GM11168 (cell line): ENCODE results near the gene LHFPL2.

Source experiments
- in situ Hi-C: fragments of 300-500 bp; cut with MboI; formaldehyde crosslinking; loops from one replicate; pipeline ENCODE4 v1.12.0; 2022; ENCODE audit warnings: low sequenced_read_pairs; ENCODE audit not compliant: unreplicated experiment

LHFPL2 gene

DNA sequence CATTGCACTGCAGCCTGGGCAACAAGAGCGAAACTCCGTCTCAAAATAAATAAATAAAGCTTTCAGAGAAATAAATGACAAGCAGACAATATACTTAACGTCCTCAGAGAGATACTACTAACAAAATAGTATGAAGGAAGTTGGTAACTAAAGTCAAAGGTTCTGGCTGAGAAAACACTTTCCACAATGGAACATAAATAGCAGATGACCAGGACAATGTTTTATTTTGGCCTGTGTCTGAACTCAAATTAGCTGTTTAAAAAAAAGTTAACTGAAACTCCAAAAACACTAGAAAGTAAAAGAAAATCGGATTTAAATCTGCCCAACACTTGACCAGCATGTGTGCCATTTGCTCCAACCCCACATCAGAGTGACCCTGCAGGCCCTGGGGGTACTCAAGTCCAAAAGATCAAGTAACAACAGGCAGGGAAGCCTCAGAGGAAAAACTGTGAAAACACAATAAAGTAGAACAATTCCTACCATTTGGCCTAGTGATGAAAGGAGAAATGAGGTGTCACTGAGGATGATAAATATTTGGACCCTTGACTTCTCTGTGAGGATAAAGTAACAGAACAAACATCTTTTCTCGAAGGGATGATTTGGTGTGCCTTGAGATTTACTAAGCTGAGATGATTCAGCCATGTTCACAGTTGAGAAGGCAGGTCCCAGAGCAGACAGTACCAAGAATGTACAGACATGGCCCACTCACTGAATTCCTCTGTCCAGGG is 47.7 kb downstream of the LHFPL2 start:
- in situ Hi-C loops, result no loop called here

GRCh38 chr5:78598973-78599372 is 49.6 kb downstream of the LHFPL2 start:
- in situ Hi-C loops, result no loop called here

- in situ Hi-C loops, result no loop called here
Observed at GRCh38 chr5:78597974-78598371, 50.6 kb downstream of the LHFPL2 start.

GRCh38 chr5:78597068-78597973 is 51.3 kb downstream of the LHFPL2 start:
- in situ Hi-C loops, result no loop called here

DNA sequence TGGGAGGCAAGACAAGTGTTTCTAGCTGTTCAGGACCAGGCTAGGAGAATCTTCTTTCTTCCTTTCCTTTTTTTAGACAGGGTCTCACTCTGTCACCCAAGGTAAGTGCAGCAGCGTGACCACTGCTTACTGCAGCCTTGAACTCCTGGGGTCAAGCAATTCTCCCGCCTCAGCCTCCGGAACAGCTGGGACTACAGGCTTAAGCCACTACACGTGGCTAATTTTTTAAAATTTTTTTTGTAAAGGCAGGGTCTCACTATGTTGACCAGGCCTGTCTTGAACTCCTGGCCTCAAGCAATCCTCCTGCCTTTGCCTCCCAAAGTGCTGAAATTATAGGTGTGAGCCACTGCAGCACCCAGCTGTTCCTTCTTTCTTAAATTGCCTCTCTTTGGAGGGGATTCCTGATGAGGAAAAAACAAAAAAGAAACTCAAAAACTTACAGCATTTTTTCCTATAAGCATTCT is 53.1 kb downstream of the LHFPL2 start:
- in situ Hi-C loops, result no loop called here

- in situ Hi-C loops, result no loop called here
Observed at GRCh38 chr5:78594610-78595457, 53.7 kb downstream of the LHFPL2 start.

GRCh38 chr5:78594021-78594420 is 54.6 kb downstream of the LHFPL2 start:
- in situ Hi-C loops, result no loop called here

- in situ Hi-C loops, result no loop called here
Observed at GRCh38 chr5:78593465-78593864, 55.1 kb downstream of the LHFPL2 start.

DNA sequence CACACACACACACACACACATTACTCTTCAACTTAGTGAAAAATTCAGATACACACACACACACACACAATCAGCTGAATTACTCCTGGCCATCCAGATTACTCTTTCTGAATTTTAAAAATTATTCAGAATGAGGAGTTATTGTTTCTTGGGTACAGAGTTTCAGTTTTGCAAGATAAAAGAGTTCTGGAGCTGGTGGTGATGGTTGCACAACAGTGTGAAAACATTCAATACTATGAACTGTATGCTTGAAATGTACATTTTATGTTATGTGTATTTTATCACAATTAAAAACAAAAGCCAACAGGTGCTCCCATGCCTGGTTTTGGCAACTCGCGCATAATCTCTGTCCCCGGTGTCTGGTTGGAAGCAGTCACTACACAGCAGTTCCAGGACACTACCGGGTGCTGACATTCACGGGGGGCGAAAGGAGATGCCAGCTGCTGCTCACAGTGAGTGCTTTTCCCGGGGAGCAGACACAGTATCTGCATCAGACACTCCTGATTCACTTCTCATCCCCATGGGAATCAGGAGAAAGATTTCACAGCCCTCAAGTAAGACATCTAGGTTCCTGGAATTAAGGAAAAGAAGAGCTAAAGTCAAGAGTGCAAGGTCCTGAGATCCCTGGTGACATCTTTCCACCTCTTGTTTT is 55.7 kb downstream of the LHFPL2 start:
- in situ Hi-C loops, result no loop called here

- in situ Hi-C loops, result no loop called here
Observed at GRCh38 chr5:78591972-78592700, 56.4 kb downstream of the LHFPL2 start.

GRCh38 chr5:78591138-78591612 is 57.4 kb downstream of the LHFPL2 start:
- in situ Hi-C loops, result no loop called here

GRCh38 chr5:78589923-78590322 is 58.6 kb downstream of the LHFPL2 start:
- in situ Hi-C loops, result no loop called here

GRCh38 chr5:78588507-78588906 is 60.1 kb downstream of the LHFPL2 start:
- in situ Hi-C loops, result no loop called here

DNA sequence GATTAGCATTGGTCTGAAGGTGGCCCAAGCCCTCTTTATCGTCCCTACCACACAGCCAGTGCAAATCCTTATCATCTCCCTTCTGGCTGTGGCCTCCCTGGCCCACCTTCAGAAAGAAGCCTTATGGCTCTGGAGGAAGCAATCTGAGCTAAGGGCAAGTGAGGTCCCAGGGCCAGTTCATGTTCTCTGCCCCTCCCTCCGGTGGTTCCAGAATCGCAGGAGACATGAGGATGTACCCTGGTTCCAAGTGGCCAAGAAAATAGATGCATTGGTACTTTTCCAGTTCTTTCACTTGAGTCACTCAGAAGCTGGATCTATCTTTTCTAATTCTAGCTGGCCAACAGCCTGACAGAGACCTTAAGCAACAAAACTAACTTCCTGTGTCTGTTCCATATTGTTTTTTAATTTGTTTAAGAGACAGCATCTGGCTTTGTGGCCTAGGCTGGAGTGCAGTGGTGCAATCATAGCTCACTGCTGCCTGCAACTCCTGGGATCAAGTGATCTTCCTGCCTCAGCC is 60.7 kb downstream of the LHFPL2 start:
- in situ Hi-C loops, result no loop called here

- in situ Hi-C loops, result no loop called here
Observed at GRCh38 chr5:78587081-78587774, 61.3 kb downstream of the LHFPL2 start.

GRCh38 chr5:78586251-78586650 is 62.3 kb downstream of the LHFPL2 start:
- in situ Hi-C loops, result no loop called here

- in situ Hi-C loops, result no loop called here
Observed at GRCh38 chr5:78578015-78578414, 70.6 kb downstream of the LHFPL2 start.

DNA sequence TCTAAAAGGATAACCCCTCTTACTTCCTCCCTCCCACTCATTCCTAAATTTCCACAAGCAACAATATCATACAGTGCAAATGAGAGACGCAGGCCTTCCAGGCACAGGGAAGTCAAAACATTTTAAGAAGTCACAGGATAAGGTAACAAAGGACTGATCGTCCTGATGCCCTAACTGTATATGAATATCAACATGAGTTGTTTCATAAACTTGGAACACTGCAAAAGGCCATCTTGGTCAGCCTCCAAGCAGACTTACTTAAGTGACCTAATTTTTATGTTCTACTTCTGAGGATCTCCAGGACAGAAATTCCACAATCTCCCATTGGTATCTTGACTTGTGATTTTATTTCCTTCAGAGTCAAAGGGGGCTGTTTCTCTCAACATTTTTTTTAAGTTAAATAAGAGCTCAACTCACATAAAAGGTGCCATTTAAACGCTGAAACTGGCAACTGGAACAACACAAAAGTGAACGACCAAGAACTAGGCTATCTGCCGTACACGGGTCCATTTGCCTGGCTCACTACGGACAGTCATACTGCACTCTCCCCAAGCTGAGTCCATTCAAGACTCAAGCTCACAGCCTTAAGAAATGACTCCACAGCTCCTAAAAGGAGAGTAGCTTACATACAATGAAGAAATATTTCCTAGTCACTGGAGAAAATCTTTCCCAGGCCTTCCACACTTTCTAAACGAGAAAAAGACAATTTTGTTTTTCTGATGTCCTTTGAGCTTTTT is 71.3 kb downstream of the LHFPL2 start:
- in situ Hi-C loops, result no loop called here
